HCT116 (cell line): ENCODE data around the gene ADAM19. TPM values are rescaled to one million over a fixed set of nuclear protein-coding genes. Genes with fewer than 3 reads are reported as not detected.

ENCODE experiments used
- ATAC-seq: fragments of 200-7000 bp; cut with Tn5 transposase; 2 replicates; pipeline ENCODE4 v1.9.1; 2020; ENCODE audit warnings: mild to moderate bottlenecking, moderate library complexity
- BruUV-seq: library from RNA; stranded (reverse); fragments of 400-500 nt; replicated peaks from 2 replicates; lab custom pipeline; 2021; lab: Mats Ljungman, UMichigan
- CTCF ChIA-PET: fragments of 300-600 bp; sonication (Branson Sonifier 250); formaldehyde crosslinking; loops from one replicate; lab custom pipeline; 2021; ENCODE audit warnings: antibody characterized with exemption; lab: Charles Lee
- POLR2A ChIA-PET: fragments of 300-600, 350-600 bp; sonication (Branson Sonifier 250); formaldehyde crosslinking; loops from one replicate; lab custom pipeline; 2021; ENCODE audit warnings: antibody characterized with exemption; lab: Charles Lee
- RAD21 ChIA-PET, 2 experiments: fragments of 300-600 bp; sonication (Branson Sonifier 250); formaldehyde crosslinking; loops; one replicate each; lab custom pipeline; 2023; ENCODE audit warnings: low total read pairs in 2 of 2; ENCODE audit not compliant: uncharacterized antibody in 2 of 2, unreplicated experiment in 2 of 2, low non-redundant PET in 1 of 2; lab: Charles Lee
- DNase-seq: peaks from one replicate; pipeline ENCODE4 v3.0.0-alpha.2; 2010; ENCODE audit warnings: low read depth, low spot score
- H2AFZ ChIP-seq: fragments of 200-600 bp; shearing (Covaris generic), sonication (generic); 2 replicates; pipeline ENCODE4 v1.6.1; 2017; ENCODE audit warnings: low read depth, mixed run types, mixed read lengths, antibody characterized with exemption, low read length; ENCODE audit not compliant: poor library complexity, severe bottlenecking
- H3K27ac ChIP-seq: 2 replicates; pipeline ENCODE4 v1.5.1; 2012; ENCODE audit warnings: low read depth, low read length
- H3K27me3 ChIP-seq: fragments of 200-600 bp; sonication (generic); 2 replicates; pipeline ENCODE4 v1.6.1; 2016; ENCODE audit warnings: mixed run types, low read length, mixed read lengths; ENCODE audit not compliant: insufficient read depth
- H3K36me3 ChIP-seq, 2 experiments: fragments of 200-500 bp in 1 of 2; fragments of 200-600 bp in 1 of 2; sonication (Bioruptor generic) in 1 of 2; sonication (generic) in 1 of 2; 2 replicates each; pipeline versions ENCODE4 v1.5.1 to v1.6.1; 2014 to 2016; ENCODE audit warnings: low read length in 2 of 2, inconsistent platforms in 1 of 2, mixed read lengths in 1 of 2, mixed run types in 1 of 2; ENCODE audit not compliant: insufficient read depth in 2 of 2, control insufficient read depth in 1 of 2
- H3K4me1 ChIP-seq, 2 experiments: fragments of 200-600 bp in 1 of 2; sonication (generic) in 1 of 2; 2 replicates each; pipeline versions ENCODE4 v1.5.1 to v1.6.1; 2012 to 2017; ENCODE audit warnings: low read length in 2 of 2, inconsistent platforms in 1 of 2, mild to moderate bottlenecking in 1 of 2, mixed read lengths in 1 of 2, mixed run types in 1 of 2, moderate library complexity in 1 of 2; ENCODE audit not compliant: insufficient read depth in 2 of 2, control insufficient read depth in 1 of 2
- H3K4me2 ChIP-seq: fragments of 200-600 bp; sonication (generic); 2 replicates; pipeline ENCODE4 v1.6.1; 2017; ENCODE audit warnings: mixed run types, low read length, mixed read lengths
- H3K4me3 ChIP-seq, 2 experiments: fragments of 200-600 bp in 1 of 2; sonication (generic) in 1 of 2; replicated peaks in 1 of 2; 2 replicates each; pipeline ENCODE4 v1.5.1; 2011 to 2016; ENCODE audit warnings: low read length in 2 of 2, control low read depth in 1 of 2, low read depth in 1 of 2, mild to moderate bottlenecking in 1 of 2, mixed read lengths in 1 of 2, mixed run types in 1 of 2
- H3K79me2 ChIP-seq: fragments of 200-600 bp; sonication (generic); 2 replicates; pipeline ENCODE4 v1.6.1; 2017; ENCODE audit warnings: mild to moderate bottlenecking, mixed run types, low read length, moderate library complexity, mixed read lengths; ENCODE audit not compliant: insufficient read depth
- H3K9ac ChIP-seq: fragments of 200-600 bp; sonication (generic); 2 replicates; pipeline ENCODE4 v1.6.1; 2016; ENCODE audit warnings: low read length, mixed read lengths
- H3K9me2 ChIP-seq: fragments of 200-600 bp; sonication (generic), shearing (Covaris generic); 2 replicates; pipeline ENCODE4 v1.6.1; 2017; ENCODE audit warnings: mixed run types, mild to moderate bottlenecking, moderate library complexity; ENCODE audit not compliant: insufficient read depth
- H3K9me3 ChIP-seq, 2 experiments: fragments of 200-500 bp in 1 of 2; fragments of 200-600 bp in 1 of 2; sonication (Bioruptor generic) in 1 of 2; sonication (generic) in 1 of 2; 2 replicates each; pipeline ENCODE4 v1.6.1; 2014 to 2017; ENCODE audit warnings: low read length in 2 of 2, mixed read lengths in 2 of 2, inconsistent platforms in 1 of 2, low read depth in 1 of 2, mild to moderate bottlenecking in 1 of 2, mixed run types in 1 of 2, moderate library complexity in 1 of 2; ENCODE audit not compliant: control insufficient read depth in 1 of 2, insufficient read depth in 1 of 2
- H4K20me1 ChIP-seq: fragments of 200-600 bp; sonication (generic), shearing (Covaris generic); 2 replicates; pipeline ENCODE4 v1.6.1; 2017; ENCODE audit warnings: mixed run types, mild to moderate bottlenecking, moderate library complexity; ENCODE audit not compliant: insufficient read depth
- ATF3 ChIP-seq: IDR thresholded peaks from 2 replicates; pipeline ENCODE4 v1.6.1; 2012
- CBX3 ChIP-seq: IDR thresholded peaks from 2 replicates; pipeline ENCODE4 v1.6.1; 2012; ENCODE audit warnings: low read depth
- ELF1 ChIP-seq: IDR thresholded peaks from 2 replicates; pipeline ENCODE4 v1.6.1; 2012; ENCODE audit warnings: low read depth, borderline replicate concordance
- EZH2 ChIP-seq: fragments of 200-600 bp; sonication (generic); IDR thresholded peaks from 2 replicates; pipeline ENCODE4 v1.6.1; 2017; ENCODE audit warnings: antibody characterized with exemption, mixed run types
- EZH2phosphoT487 ChIP-seq: fragments of 200-600 bp; IDR thresholded peaks from 2 replicates; pipeline ENCODE4 v1.6.1; 2018; ENCODE audit warnings: antibody characterized with exemption, borderline replicate concordance
- FOSL1 ChIP-seq: IDR thresholded peaks from 2 replicates; pipeline ENCODE4 v1.6.1; 2012; ENCODE audit warnings: low read depth
- POLR2AphosphoS5 ChIP-seq: IDR thresholded peaks from 2 replicates; pipeline ENCODE4 v1.6.1; 2011; ENCODE audit warnings: mild to moderate bottlenecking, low read depth, low read length, moderate library complexity
- RAD21 ChIP-seq: IDR thresholded peaks from 2 replicates; pipeline ENCODE4 v1.6.1; 2012; ENCODE audit warnings: low read depth, mild to moderate bottlenecking
- SP1 ChIP-seq: IDR thresholded peaks from 2 replicates; pipeline ENCODE4 v1.6.1; 2012; ENCODE audit warnings: low read depth
- SRF ChIP-seq: IDR thresholded peaks from 2 replicates; pipeline ENCODE4 v1.6.1; 2012; ENCODE audit warnings: low read depth
- ZFX ChIP-seq: fragments of 450-650 bp; IDR thresholded peaks from 2 replicates; pipeline ENCODE4 v1.6.1; 2017
- intact Hi-C: fragments of 100-400 bp; cut with micrococcal nuclease; formaldehyde crosslinking; loops from 2 replicates; pipeline ENCODE4 v1.10.0; 2022
- total RNA-seq: library from RNA; stranded (reverse); gene quantifications from one replicate; pipeline ENCODE4 v1.2.1, GENCODE V29; 2021; ENCODE audit not compliant: unreplicated experiment
- TF ChIP-seq, protein P1 (sequence below), 3 experiments: fragments of 200-600 bp in 1 of 3; sonication (generic) in 1 of 3; IDR thresholded peaks in 2 of 3; conservative IDR thresholded peaks in 1 of 3; 2 replicates each; pipeline ENCODE4 v1.5.1; 2012 to 2017; ENCODE audit warnings: low read depth in 2 of 3, low read length in 2 of 3, antibody characterized with exemption in 1 of 3, borderline replicate concordance in 1 of 3, control low read depth in 1 of 3, mild to moderate bottlenecking in 1 of 3, mixed read lengths in 1 of 3, mixed run types in 1 of 3, moderate library complexity in 1 of 3; ENCODE audit not compliant: insufficient read depth in 1 of 3

The ADAM19 gene
- total RNA-seq, 1 experiment from 2014 or later, result 77.3 TPM

DNA sequence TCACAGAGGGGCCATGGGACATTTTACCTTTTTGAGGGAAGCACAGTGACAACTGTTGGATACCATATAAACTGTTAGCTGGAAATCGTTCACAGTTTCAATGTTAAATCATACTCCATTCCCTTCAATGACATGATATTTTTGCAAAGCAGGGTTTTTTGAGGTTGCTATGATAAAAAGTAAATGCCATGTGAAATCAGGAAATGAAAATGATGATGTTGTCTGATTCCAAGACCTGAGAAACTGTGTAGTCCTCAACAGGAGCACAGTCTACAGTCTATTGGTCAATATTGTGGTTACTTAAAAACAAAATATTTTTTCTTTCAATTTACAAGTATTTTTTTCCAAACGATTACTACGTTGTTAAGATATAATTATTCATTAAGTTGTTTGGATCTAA, 24.0 kb upstream of the ADAM19 start:
- ChIA-PET POLR2A (no interaction called here), CTCF (no interaction called here)
- no peak overlapping the region for H3K4me3 ChIP-seq
- ATAC-seq, result no peak
- intact Hi-C loops, result no loop called here
- BruUV-seq, result no TSS peak
- H3K27ac ChIP-seq, result no peak overlapping the region
- H3K9me3 ChIP-seq, result no peaks in the 10 kb centered on the region
- H3K9me2 ChIP-seq, result no peaks in the 10 kb centered on the region
- H3K9ac ChIP-seq, result no peak overlapping the region
- no peaks in the 10 kb centered on the region for H3K36me3 ChIP-seq
- H4K20me1 ChIP-seq, result no peaks in the 10 kb centered on the region
- TF ChIP-seq SP1 (no peak), ZFX (no peak), ATF3 (no peak), RAD21 (no peak), POLR2AphosphoS5 (no peak), ELF1 (no peak)
- TF ChIP-seq, protein P1, sequence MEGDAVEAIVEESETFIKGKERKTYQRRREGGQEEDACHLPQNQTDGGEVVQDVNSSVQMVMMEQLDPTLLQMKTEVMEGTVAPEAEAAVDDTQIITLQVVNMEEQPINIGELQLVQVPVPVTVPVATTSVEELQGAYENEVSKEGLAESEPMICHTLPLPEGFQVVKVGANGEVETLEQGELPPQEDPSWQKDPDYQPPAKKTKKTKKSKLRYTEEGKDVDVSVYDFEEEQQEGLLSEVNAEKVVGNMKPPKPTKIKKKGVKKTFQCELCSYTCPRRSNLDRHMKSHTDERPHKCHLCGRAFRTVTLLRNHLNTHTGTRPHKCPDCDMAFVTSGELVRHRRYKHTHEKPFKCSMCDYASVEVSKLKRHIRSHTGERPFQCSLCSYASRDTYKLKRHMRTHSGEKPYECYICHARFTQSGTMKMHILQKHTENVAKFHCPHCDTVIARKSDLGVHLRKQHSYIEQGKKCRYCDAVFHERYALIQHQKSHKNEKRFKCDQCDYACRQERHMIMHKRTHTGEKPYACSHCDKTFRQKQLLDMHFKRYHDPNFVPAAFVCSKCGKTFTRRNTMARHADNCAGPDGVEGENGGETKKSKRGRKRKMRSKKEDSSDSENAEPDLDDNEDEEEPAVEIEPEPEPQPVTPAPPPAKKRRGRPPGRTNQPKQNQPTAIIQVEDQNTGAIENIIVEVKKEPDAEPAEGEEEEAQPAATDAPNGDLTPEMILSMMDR (IDR thresholded peaks at IDR 0.05 in 2 of 3, conservative IDR thresholded peaks at IDR 0.05 in 1 of 3; ENCODE audit: borderline replicate concordance in 1 of 3, insufficient read depth in 1 of 3, low read depth in 2 of 3, low read length in 2 of 3), result no peak
- TF ChIP-seq, all 23 proteins: peak for 0
- Histone ChIP-seq H2AFZ (peak overlapping the region; percentile 57), H3K4me1 (peaks cover 20 to 41% of the 10 kb centered on the region in 2 experiments), H3K27me3 (no peaks in the 10 kb centered on the region), H3K4me2 (no peak overlapping the region), H3K79me2 (no peaks in the 10 kb centered on the region)
- no peak for DNase-seq
- RAD21 ChIA-PET, result no interaction called here

DNA sequence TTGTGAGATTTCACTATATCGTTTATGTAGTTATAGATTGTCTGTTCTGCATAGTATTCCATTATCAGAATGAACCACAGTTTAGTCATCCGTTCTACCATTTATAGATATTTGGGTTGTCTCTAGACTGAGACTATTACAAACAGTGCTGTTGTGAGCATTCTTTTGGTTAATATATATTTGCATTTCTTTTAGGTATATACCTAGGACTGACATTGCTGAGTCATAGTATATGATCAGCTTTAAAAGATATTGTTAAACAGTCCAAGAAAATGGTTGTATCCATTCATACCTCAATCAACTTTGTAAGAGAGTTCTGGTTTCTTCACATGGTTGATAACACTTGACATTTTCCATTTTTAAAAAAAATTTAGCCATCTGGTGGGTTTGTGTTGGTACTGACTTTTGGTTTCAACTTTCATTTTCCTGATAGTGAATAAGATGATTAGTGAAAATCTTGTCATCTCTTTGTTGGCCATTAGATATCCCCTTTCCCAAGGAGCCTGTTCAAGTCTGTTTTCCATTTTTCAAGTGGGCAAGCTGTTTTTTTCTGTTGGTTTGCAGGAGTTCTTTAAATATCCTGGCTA, 22.9 kb upstream of the ADAM19 start:
- intact Hi-C loops, result no loop called here
- TF ChIP-seq, protein P1 (IDR thresholded peaks at IDR 0.05 in 2 of 3, conservative IDR thresholded peaks at IDR 0.05 in 1 of 3; ENCODE audit: borderline replicate concordance in 1 of 3, insufficient read depth in 1 of 3, low read depth in 2 of 3, low read length in 2 of 3), result no peak
- TF ChIP-seq SRF, result no peak
- no peak for TF ChIP-seq ATF3
- no peak for TF ChIP-seq CBX3
- no peak for TF ChIP-seq EZH2
- no peak for TF ChIP-seq POLR2AphosphoS5
- TF ChIP-seq EZH2phosphoT487, result no peak
- TF ChIP-seq FOSL1, result no peak

More for the DNA sequence above, 22.9 kb upstream of the ADAM19 start:
- Histone ChIP-seq H3K27ac (no peak overlapping the region), H3K36me3 (no peaks in the 10 kb centered on the region), H3K9ac (no peak overlapping the region), H4K20me1 (no peaks in the 10 kb centered on the region), H3K27me3 (no peaks in the 10 kb centered on the region), H3K4me1 (peaks cover 12 to 30% of the 10 kb centered on the region in 2 experiments), H3K9me3 (no peaks in the 10 kb centered on the region), H3K79me2 (no peaks in the 10 kb centered on the region), H3K4me3 (no peak overlapping the region), H3K4me2 (no peak overlapping the region), H3K9me2 (no peaks in the 10 kb centered on the region), H2AFZ (peak overlapping the region; percentile 59)
- ChIA-PET RAD21 (no interaction called here), POLR2A (no interaction called here), CTCF (no interaction called here)
- ATAC-seq (no peak), DNase-seq (no peak)
- BruUV-seq, result no TSS peak
